ENCODE results near the gene EVC.
"Not testable (repeated sequence)": the region's sequence is repeated elsewhere in the genome, so short reads cannot be mapped to it uniquely, and the experiment has no call there.

The EVC gene

DNA sequence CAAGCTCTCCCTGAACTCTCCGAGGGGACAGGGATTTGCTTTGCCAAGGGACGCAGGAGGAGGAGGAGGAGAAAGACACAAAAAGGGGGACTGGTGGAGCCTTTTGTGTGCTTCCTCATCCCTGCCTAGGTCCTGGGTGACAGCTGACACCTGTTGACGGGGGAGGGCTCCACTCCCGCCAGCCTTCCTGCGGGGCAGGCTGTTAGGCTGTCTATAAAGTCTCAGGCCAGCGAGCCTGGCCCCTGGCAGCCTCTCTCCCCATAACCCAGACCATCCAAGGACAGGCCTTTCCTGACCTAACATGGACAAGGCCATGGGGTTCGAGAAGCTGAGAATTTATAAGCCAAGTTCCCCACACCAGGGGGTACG lies 1.8 kb upstream of the EVC start:
- no peak for DNase-seq

DNA sequence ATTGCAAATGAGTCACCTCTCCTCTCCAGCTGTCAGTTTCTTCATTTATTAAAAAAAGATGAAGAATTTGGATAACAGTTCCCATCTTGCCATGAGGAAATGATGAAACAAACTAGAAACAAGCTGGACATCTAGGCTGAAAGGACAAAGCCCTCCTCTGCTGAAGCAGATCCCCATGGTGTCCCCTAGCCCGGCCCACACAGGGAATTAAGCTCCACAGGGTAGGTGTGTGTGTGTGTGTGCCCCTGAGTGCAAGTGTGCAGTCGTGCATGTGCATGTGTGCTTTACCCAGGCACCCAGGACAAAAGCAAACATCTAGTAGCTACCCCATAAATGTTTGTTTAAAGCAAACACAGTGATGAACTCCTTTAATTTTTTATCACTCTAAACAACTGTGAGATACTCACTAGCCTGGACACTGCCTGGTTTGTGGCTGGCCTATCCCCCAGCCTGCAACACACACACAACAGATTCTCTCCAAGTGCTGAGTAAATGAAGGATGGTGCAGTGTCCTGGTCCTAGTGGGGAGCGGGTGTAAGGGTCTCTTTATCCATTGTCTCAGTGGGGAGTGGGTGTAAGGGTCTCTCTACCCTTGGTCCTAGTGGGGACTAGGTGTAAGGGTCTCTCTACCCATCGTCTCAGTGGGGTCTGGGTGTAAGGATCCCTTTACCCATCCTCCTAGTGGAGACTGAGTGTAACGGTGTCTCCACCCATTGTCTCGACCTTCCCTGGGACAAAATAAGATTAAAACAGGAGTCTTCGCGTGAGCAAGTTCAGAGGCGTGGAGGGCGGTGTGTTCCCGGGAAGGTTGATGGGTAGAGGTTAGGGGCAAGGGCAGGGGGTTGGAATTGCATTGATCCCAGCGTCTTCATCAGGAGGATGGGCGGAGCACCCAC lies 688 bp upstream of the EVC start:
- no peak for DNase-seq

DNA sequence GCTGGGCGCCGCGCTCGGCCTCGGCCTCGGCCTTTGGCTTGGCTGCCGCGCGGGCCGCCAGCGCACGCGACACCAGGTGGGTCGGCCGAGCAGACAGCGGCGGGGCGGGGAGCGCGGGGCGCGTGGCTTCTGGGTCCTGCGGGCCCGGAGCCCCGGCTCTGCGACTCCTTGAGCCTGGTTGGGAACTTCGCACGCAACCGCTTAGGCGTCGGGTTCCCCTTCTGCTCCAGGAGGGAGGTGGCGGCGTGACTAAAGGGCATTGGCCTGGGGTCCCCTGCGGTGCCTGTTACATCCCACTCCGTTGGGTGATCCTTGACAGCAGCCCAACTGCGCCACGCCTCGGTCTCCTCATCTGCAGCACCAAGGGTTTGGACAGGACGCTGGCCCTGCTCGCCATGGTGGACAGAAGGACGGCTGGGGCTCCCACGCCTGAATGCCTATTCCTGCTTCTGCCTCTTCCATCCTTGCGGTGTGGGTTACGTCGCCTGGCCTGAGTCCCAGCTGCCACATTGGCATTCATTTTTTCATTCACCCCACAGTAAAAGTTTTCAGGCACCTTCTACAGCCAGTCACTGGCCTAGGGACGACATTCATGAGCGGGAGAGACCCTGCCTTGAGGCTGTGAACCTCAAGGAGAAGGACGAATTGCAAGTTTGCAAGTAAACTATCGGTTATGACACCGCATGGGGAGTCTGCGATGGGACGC lies 631 bp downstream of the EVC start:
- no peak for DNase-seq

DNA sequence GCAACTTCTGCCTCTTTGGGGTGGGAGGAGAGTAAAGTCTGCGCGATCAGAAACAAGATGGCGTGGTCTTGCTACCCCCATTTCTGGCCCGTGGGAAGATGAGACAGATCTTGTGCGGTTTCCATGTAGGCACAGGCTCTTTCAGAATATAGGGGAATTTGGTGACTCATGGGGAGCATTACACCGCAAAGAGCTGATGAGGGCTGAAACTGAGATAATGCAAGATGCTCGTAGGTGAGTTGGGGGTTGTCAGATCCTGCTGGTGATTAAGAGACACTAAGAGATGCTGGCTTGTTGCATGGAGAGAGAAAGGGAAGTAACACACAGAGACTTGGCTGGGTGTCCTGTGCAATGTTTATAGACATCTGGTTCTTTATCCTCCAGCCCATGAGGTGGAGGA lies 1.5 kb downstream of the EVC start:
- no peak for DNase-seq

DNA sequence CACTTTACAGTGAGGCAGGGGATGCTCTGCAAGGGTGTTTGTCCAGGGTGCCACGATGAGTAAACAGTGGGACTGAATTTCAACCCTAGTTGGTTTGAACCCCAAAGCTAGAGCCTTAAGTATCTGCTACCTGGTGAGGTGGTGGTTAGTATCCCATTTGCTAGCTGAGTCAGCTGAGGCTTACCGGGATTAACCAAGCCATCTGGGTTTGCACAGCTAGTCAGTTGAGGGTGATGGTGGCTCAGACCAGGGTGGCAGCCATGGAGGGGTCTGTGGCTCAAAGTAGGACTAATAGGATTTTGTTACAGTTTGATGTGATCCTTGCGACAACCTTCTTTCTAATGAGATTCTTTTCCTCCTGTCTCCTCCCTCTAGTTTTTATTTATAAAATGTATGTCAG lies 1.9 kb downstream of the EVC start:
- no peak for DNase-seq

DNA sequence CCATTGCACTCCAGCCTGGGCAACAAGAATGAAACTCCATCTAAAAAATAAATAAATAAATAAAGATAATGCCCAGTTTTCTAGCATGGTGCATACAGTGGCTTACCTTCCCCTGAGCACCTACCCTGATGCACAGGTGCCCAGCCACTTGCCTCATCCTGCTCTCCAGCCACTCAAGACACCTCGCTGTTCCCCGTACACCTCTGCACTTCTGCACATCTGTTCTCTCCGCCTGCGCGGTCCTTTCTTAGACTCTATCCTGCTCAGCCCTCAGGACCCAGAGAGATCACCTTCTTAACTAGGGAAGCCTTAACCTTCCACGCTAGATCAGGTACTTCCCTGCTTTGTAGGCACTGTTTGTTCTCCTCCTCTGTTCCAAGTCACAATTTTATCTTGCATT lies 2.9 kb downstream of the EVC start:
- DNase-seq: no peak

DNA sequence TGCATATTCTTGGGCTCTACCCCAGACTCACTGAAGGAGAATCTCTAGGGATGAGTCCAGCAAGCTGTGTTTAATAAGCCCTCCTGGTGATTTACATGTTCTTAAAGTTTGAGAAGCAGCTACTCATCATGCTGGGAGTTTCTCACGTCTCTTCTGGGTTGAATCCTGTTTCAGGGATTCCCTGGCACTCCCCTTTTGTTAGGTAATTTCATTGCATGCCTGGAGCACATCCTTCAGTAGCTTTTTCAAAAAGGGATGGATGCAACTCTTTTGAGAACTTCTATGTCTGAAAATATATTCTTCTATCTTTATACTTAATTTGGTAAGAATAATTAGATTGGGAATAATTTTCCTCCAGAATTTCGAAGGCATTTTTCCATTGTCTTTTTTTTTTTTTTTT lies 4.4 kb downstream of the EVC start:
- no peak for DNase-seq

DNA sequence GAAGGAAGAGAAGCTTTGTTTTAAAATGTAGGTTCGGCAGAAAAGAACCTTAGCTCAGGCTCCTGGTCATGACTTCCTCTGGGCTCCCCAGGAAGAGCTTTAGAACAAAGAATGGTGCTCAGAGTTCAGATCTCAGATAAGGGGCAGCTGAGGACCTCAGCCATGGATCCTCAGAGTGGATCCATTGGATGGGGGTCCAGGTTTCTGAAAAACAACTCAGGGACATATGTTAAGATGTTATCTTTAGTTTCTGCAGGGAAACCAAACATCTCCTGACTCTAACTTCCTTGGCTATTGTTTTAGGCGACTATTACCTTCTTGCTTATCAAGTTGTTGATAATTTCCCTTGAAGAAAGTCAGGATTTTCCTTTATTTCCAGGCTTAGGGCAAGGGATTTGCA lies 5.4 kb downstream of the EVC start:
- no peak for DNase-seq

DNA sequence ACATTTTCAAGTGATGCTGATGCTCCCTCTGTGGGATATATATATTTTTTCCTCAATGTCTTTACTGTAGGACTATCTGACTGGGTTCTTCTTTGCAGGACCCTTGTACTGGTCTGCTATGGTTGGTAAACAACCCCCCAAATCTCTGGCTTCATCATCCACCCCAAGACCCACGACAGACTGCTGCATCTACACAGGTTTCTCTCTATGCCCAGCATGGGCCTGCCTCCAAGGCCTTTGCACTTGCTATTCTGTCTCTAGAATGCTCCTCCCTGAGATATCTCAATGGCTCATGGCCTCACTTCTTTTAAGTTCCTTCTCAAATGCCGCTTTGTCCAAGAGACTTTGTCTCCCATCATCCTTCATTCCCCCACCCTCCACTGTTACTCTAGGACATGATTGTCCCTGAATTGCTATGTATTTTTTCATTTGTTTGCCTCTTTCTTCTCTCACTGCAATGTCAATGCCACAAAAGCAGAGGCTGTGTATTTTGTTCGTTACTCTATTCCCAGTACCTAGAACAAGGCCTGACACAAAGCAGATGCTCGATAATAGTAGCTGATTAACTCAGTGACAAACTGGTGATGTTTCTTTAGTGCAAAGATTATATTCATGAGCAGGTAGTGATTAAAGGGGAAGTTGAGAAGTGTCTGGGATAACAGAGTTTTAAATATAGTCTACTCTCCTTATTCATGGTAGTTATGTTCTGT lies 6.6 kb downstream of the EVC start:
- no peak for DNase-seq

DNA sequence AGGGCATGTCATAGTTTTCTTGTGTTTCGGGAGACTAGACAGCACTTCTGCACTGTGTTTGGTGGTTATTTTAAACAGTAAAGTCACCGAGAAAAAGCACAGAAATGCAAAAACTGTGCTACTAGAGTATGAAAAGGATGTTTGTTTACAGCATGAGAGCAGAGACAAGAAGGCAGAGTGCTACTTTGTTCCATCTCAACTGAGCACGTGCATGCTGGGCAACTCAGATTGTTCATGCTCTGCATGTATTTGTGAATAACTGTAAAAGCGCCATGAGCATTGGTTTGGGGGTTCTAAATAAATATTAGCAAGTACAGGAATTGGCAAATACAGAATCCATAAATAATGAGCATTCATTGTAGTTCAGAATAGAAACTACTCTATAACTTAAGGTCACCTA lies 7.4 kb downstream of the EVC start:
- no peak for DNase-seq

DNA sequence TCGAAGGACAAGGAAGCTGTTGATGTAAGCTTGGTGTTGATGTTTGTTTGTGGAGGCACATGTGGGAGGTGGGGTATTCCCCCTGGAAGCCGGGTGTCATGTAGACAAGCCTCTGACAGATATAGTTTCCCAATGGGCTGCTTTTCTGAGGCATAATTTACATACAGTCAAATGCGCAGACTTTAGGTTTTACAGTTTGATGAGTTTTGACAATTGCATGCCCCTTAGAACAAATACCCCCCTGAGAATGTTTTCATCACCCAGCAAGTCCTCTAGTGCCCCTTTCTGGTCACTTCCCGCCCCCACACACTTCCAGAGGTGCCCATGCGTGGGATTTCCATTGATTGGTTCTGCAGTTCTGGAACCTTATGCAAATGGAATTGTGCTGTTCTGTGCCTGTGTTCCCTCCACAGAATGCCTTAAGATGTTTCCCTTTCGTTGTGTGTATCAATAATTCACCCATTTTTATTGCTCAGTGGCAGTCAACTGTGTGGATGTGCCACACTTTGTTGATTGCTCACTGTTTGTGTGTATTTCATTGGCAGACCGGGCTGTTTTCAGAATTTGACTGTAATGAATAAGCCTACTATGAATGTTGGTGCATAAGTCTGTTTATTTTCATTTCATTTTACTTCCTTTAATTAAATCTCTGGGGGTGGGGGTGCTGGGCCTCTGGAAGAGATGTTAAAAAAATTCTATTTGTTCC lies 8.5 kb downstream of the EVC start:
- no peak for DNase-seq

DNA sequence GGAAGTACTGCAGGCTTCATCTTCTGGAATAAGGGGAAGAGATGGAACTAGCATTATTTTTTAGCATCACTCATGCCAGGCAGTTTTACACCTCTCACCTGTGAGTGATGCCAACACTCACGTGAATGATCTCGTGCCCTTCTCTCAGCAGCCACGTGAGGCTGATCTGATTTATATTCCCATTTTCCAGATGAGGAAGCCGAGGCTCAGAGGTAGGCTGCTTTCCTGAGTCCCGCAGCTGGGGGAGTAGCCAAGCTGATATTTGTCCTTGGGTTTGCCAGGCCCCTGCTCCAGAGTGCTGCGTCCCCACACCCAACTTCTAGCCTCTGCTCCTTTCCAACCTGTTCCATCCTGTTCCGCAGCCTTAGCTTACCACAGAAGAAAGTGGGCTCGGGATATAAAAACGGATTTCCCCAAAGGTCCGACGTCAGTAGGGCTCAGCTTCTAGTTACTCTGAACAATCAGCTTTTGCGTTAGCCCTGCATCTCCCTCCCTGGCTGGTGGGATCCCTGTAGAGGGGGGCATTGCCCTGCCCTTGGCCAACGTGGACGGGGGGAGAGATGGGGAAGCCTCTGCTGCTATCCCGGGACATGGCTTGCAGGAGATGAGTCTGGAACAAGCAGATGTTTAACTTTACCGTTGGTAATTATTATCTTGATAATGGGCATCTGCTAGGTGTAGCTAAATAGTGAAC lies 9.3 kb downstream of the EVC start:
- no peak for DNase-seq

DNA sequence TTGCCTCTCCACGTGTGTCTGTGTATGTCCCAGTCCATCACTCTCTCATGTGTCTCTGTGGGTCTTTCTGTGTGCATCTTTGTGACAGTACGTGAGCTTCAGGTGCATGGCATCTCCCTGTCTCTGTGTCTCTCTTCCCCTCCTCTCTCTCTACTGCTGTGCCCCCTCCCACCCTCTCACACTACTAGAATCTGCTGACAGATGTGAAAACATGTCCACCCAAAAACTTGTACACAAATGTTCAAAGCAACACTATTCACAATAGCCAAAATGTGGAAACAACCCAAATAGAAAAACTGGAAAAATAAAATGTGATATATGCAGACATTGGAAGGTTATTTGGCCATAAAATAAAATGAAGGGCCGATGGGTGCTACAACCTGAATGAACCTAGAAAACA lies 10.0 kb downstream of the EVC start:
- DNase-seq: no peak

DNA sequence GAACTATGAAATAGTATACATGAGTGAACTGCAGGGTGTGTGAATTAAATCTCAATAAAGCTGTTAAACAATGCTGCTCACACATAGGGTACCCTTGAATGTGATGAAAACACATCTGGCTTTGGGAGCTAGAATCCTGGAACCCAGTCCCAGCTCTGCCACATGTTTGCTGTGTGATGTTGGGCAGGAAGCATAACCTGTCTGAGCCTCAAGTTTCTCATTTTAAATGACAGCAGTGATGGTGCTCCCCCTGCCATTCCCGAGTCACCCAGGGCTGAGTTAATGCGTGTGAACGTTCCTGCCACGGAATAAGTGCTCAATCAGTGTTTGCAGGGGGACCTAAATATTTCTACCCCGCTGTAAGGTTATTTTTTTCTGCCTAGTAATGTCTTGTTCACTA lies 10.9 kb downstream of the EVC start:
- no peak for DNase-seq

DNA sequence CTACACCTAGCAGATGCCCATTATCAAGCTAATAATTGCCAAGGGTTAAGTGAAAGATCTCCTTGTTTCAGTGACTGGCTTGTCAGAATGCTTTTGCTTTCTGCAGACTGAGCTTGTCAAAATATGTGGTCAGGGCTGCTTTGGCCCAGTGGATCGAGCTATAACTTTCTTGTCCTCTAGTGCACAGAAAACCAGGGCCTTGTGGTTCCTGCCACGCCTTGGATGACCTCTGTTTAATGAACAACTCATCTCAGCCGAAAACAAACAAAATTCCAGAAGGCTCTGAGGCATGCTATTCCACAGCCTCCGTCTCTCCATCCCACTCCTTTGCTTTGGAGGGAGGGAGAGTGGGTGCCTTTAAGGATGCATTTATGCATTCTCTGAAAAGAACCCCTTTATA lies 11.3 kb downstream of the EVC start:
- DNase-seq: no peak

DNA sequence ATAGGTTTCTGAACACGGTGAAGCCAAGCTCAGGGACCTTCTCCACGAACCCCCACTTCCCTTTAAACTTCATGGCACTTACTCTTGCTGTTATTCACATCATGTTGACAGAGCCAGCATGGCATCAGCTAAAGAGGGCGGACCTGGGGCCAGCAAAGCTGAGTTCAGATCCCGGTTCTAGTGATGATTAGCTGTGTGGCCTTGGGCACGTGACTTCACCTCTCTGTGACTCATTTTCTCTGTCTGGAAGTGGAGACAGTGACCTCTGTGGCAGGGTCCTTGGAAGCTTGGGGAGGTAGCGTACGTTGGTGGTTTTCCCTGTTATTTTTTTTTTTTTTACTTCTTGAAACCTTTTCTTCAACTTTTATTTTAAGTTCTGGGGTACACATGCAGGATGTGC lies 13.4 kb downstream of the EVC start:
- DNase-seq: no peak

DNA sequence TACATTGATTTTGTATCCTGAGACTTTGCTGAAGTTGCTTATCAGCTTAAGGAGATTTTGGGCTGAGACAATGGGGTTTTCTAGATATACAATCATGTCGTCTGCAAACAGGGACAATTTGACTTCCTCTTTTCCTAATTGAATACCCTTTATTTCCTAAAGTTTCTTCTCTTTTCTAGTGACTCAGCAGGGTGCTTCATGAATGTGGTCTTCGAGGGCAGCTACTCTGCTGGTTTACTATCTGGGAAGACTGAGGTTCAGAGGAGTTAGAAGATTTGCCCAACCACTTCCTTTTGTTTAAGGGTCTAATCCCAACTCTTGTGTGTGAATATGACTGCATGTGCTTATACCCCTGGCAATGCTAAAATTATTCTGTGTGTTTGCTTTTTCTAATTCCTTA lies 17.4 kb downstream of the EVC start:
- not testable (repeated sequence) for DNase-seq

DNA sequence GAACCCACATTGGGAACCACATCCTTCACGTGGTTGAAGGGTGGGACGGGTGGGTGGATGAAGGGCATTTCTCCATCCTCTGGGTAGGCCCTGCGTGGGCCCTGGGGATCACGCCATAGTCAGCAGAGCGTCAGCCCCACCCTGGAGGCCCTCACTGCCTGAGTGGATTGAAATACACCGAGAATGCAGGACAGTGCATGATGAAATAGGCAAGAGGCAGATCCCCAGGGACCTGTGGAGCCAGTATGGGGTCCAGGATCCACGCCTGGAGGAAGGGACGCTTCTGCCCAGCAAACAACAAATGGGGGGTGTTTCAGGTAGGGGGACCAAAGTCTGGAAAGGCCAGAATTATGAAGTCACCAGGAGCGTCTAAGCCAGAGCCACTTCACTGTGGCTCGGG lies 19.4 kb downstream of the EVC start:
- no peak for DNase-seq

DNA sequence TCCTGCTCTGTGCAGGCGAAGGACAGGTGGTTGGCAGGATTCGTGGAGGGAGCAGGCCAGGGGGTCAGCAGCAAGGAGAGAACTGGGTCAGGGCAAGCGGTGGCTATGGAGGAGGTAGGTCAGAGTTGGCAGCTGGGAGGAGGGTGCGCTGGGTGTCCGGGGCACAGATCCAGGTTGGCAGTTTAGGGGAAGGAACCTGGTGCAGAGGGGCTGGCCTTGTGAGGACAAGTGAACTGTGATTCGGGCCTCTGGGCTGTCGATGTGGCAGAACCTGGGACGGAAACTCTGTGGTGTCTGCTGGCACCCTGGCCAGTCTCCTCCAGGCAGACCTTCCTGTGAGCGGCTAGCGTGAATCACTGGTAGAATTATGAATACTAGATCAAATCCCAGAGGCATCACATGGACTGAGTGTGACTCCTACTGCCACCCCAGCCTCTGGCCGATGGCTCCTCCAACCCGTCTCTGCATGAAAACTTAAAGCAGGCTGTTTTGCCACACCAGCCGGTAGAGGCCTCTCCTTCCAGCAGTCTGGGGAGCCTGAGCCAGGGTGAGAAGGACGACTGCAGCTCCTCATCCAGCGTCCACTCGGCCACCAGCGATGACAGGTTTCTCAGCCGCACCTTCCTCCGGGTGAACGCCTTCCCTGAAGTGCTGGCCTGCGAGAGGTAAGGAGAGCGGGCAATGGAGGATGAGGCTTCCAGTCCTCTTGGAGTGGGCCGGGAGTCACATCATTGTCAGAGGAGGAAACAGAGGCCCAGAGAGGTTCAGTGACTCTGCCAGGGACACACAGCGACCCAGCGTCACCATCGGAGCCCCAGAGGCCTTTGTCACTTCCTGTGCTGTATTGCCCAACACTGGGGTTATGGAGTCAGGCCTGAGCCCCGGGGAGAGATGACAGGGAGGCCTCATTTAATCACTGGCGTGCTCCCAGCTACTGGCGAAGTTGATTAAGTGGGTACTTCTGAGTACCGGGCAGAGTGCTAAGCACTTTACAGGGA lies 20.3 kb downstream of the EVC start:
- no peak for DNase-seq

DNA sequence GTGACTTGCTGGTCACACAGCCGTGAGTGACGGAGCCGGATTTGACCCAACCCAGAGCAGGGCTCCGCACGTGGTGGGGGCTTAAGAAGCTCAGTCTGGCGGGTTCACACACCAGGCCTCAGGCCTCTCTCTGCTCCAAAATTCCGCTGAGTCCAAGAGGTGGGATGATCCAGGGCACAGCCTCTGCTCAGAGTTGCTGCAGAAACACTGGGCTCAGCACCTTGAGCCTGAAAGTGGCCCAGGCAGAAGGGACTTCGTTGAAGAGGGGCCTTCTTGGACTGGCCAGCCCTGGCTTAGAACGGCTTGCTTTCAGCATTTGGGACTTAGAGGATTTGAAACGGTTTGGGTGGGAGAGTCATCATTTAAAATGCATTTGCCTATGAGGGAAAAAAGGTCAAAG lies 21.2 kb downstream of the EVC start:
- no peak for DNase-seq

DNA sequence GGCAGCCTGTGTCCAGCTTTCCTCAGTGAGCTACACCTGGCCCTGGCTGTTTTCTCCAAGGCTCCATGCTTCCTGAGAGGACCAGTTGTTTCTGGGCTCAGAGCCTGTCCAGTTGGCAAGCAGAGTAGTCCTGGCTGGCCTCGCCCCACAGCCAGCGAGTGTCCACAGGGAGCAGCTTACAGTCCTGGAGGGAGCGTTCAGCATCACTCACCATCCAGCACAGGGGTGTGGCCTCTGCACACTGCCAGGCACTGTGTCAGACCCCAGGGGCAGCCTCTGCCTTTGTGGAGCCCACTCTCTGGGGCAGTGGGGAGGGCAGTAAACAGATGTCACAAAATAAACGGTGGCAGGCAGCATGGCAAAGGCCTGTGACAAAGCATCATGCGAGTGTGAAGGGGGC lies 23.9 kb downstream of the EVC start:
- no peak for DNase-seq
